ENCODE results near the gene SPIC. TPM values are rescaled to one million over a fixed set of nuclear protein-coding genes. Genes with fewer than 3 reads are reported as not detected.

The SPIC gene
- polyA plus RNA-seq (2011; rRNA removed) (not detected in 2 replicates), polyA minus RNA-seq (2011; rRNA and poly(A)+ RNA removed) (not detected in 2 replicates)

DNA sequence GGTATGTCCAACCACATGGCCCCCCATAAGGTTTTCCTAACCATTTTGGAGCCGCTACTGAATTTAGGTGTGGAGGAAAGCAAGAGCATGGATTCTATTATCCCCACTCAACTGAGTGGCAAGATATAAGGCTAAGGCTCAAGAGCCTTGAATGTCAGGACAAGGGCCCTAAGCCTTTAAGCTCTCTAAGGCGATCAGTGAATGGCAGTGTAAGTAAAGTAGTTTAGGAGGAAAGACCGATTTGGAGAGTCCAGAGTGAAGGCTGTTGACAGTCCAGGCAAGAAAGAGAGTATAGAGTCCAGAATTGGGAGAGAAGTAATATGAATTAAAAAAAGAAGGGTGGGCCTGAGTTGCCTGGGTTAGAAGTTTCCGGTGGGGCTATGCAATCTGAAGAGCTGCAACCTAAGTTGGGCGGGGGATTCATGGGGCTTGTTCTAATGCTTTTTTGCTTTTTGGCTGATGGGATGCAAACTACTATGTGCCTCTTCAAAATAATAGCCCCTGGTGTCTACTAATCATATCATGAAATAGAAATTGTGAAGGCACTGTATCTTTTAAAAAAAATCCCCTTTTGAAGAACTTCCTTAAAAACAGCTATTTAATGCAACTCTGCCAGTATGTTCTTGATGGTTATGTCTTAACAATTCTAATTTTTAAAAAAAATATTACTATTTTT, at the start of gene SPIC:
TSS of gene SPIC (plus strand) at position 626 of the 676 bp plus-strand sequence. CDS start 1,569 bp downstream, outside the sequence.
- Histone ChIP-seq H3K9me3 (ENCODE audit: control insufficient read depth, insufficient read depth, low read length) (no peaks in the 10 kb centered on the region), H3K27ac (ENCODE audit: low read depth, low read length) (no peak within 1 kb of the TSS), H3K27me3 (ENCODE audit: control insufficient read depth, insufficient read depth, low read length) (no peaks in the 10 kb centered on the region), H3K4me3 (ENCODE audit: low read depth, low read length) (no peak within 1 kb of the TSS)
- CTCF ChIA-PET, result no interaction called here
- DNase-seq (ENCODE audit: low read depth, low spot score), result no peak
- POLR2A ChIA-PET, result no interaction called here
- TF ChIP-seq, protein P1, sequence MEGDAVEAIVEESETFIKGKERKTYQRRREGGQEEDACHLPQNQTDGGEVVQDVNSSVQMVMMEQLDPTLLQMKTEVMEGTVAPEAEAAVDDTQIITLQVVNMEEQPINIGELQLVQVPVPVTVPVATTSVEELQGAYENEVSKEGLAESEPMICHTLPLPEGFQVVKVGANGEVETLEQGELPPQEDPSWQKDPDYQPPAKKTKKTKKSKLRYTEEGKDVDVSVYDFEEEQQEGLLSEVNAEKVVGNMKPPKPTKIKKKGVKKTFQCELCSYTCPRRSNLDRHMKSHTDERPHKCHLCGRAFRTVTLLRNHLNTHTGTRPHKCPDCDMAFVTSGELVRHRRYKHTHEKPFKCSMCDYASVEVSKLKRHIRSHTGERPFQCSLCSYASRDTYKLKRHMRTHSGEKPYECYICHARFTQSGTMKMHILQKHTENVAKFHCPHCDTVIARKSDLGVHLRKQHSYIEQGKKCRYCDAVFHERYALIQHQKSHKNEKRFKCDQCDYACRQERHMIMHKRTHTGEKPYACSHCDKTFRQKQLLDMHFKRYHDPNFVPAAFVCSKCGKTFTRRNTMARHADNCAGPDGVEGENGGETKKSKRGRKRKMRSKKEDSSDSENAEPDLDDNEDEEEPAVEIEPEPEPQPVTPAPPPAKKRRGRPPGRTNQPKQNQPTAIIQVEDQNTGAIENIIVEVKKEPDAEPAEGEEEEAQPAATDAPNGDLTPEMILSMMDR (IDR thresholded peaks at IDR 0.05; ENCODE audit: low read depth, low read length), result no peak

DNA sequence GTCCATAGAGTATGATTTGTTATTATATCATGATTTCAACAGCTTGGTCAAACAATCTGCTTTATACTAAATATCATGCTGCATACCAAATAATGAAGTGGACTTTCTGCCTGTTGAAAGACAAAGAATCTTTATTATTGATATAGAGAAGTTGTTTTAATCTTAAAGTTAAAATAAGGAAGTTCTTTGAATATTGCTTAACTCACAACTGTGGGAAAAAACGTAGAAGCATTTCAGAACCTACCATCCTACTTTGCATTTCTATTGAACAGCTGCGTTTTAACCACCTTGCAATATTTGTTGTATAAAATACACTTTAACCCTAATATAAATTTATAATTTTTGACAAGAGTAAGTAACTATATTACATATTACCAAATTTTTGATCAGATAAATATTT, 44.7 kb upstream of the SPIC start:
- H3K27ac ChIP-seq (ENCODE audit: low read depth, low read length), result no peak overlapping the region
- no peak overlapping the region for H3K4me3 ChIP-seq (ENCODE audit: low read depth, low read length)
- no peak for DNase-seq (ENCODE audit: low read depth, low spot score)
- H3K27me3 ChIP-seq (ENCODE audit: control insufficient read depth, insufficient read depth, low read length), result no peaks in the 10 kb centered on the region
- CTCF ChIA-PET, result interaction anchor here (1.2 to 1.4 kb wide), 2 partner anchors 16 to 410 kb away, joined by 3 to 4 read pairs; no protein-coding TSS in a partner anchor
- TF ChIP-seq, protein P1 (IDR thresholded peaks at IDR 0.05; ENCODE audit: low read depth, low read length), result no peak
- no peaks in the 10 kb centered on the region for H3K9me3 ChIP-seq (ENCODE audit: control insufficient read depth, insufficient read depth, low read length)
- POLR2A ChIA-PET, result no interaction called here

DNA sequence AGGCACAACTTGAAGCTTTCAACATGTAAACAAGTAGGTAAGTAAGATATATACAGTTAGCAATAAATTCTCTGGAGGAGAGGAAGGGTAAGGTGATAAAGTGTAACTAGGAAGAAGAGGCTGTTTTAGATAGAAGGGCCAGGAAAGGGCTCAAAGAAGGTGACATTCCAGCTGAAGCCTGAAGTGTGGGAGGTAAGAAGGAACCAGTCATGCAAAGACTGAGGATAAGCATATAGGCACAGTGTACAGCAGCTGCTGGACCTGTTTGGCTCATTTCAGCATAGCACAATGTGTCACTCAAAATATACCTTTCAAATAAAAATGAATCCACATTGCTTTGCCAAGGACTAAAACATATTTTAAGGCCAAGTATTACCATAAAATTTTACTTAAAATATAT, 39.0 kb upstream of the SPIC start:
- CTCF ChIA-PET, result no interaction called here
- no peaks in the 10 kb centered on the region for H3K9me3 ChIP-seq (ENCODE audit: control insufficient read depth, insufficient read depth, low read length)
- H3K27ac ChIP-seq (ENCODE audit: low read depth, low read length), result no peak overlapping the region
- POLR2A ChIA-PET, result no interaction called here
- DNase-seq (ENCODE audit: low read depth, low spot score), result no peak
- no peak overlapping the region for H3K4me3 ChIP-seq (ENCODE audit: low read depth, low read length)
- TF ChIP-seq, protein P1 (IDR thresholded peaks at IDR 0.05; ENCODE audit: low read depth, low read length), result no peak
- H3K27me3 ChIP-seq (ENCODE audit: control insufficient read depth, insufficient read depth, low read length), result no peaks in the 10 kb centered on the region

DNA sequence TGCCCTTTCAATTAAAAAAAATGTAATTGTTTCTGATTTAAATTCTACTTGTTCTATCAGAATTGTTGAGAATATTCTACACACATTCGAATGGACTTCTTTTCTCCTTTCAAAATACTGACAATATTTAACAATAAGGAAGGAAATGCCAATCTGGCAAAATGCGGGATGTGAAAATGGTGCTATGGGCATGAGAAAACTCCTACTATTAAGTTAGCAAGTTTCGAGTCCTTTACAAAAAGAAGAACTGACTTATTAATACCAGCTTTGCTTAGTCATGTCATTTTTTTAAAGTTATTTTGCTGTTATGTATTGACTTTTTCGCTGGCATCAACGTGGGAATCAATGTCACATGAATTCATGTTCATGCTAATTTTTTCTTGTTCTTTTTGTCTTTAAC, 35.9 kb upstream of the SPIC start:
- Histone ChIP-seq H3K27me3 (ENCODE audit: control insufficient read depth, insufficient read depth, low read length) (no peaks in the 10 kb centered on the region), H3K4me3 (ENCODE audit: low read depth, low read length) (no peak overlapping the region), H3K27ac (ENCODE audit: low read depth, low read length) (no peak overlapping the region), H3K9me3 (ENCODE audit: control insufficient read depth, insufficient read depth, low read length) (no peaks in the 10 kb centered on the region)
- ChIA-PET POLR2A (no interaction called here), CTCF (no interaction called here)
- TF ChIP-seq, protein P1 (IDR thresholded peaks at IDR 0.05; ENCODE audit: low read depth, low read length), result no peak
- no peak for DNase-seq (ENCODE audit: low read depth, low spot score)

DNA sequence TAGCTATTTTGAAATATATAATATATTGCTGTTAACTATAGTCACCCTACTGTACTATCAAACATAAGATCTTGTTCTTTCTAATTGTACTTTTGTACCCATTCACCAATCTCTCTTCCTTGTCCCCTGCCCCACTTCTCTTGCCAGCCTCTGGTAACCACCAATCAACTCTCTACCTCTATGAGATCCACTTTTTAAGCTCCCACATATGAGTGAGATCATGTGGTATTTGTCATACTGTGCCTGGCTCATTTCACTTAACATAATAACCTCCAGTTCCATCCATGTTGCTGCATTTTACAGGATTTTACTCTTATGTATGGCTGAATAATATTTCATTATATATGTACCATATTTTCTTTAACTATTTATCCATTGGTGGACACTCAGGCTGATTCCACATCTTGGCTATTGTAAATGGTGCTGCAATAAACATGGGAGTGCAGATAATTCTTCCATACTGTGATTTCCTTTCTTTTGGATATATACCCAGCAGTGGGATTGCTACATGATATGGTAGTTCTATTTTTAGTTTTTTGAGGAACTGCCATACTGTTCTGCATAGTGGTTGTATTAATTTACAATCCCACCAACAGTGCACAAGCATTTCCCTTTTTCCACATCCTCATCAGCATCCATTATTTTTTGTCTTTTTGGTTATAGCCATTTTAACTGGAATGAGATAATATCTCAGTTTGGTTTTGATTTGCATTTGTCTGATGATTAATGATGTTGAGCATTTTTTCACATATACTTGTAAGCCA, 33.5 kb upstream of the SPIC start:
- POLR2A ChIA-PET, result no interaction called here
- H3K27me3 ChIP-seq (ENCODE audit: control insufficient read depth, insufficient read depth, low read length), result no peaks in the 10 kb centered on the region
- TF ChIP-seq, protein P1 (IDR thresholded peaks at IDR 0.05; ENCODE audit: low read depth, low read length), result no peak
- H3K4me3 ChIP-seq (ENCODE audit: low read depth, low read length), result no peak overlapping the region
- no peak for DNase-seq (ENCODE audit: low read depth, low spot score)
- no peak overlapping the region for H3K27ac ChIP-seq (ENCODE audit: low read depth, low read length)
- no peaks in the 10 kb centered on the region for H3K9me3 ChIP-seq (ENCODE audit: control insufficient read depth, insufficient read depth, low read length)
- CTCF ChIA-PET, result no interaction called here

Data from AG04450 (cell line).